ENCODE data around the gene MORC2.

- no peak for TF ChIP-seq POLR2AphosphoS5 (IDR thresholded peaks at IDR 0.05; ENCODE audit: low read depth)
- TF ChIP-seq CTCF (IDR thresholded peaks at IDR 0.05; ENCODE audit: insufficient read depth, low read length): no peak
Measured at GRCh38 chr22:30927806-30928205, 40.8 kb downstream of the MORC2 start.
